ENCODE measurements around the gene GTF3C5. TPM values are rescaled to one million over a fixed set of nuclear protein-coding genes. Genes with fewer than 3 reads are reported as not detected.
"Not testable (repeated sequence)": the region's sequence is repeated elsewhere in the genome, so short reads cannot be mapped to it uniquely, and the experiment has no call there.

GTF3C5 gene
- total and polyA plus RNA-seq, 9 of the 15 experiments (the other 6 are each of a cell fraction or from before 2014, with no cell fraction given): 3.8 to 118 (median 83.7) TPM

DNA sequence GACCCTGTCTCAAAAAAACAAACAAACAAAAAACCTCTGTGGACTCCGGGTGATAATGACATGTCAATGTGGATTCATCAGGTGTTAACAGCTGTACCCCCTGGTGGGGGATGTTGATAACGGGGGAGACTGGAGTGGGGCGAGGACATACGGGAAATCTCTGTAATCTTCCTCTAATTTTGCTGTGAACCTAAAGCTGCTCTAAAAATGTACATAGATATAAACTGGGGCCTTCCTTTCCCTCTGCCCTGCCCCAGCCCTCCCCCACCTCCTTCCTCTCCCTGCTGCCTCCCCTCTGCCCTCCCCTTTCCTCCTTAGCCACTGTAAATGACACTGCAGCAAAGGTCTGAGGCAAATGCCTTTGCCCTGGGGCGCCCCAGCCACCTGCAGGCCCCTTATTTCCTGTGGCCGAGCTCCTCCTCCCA is 29.6 kb downstream of the GTF3C5 start (continued):
- TF ChIP-seq, protein P1, sequence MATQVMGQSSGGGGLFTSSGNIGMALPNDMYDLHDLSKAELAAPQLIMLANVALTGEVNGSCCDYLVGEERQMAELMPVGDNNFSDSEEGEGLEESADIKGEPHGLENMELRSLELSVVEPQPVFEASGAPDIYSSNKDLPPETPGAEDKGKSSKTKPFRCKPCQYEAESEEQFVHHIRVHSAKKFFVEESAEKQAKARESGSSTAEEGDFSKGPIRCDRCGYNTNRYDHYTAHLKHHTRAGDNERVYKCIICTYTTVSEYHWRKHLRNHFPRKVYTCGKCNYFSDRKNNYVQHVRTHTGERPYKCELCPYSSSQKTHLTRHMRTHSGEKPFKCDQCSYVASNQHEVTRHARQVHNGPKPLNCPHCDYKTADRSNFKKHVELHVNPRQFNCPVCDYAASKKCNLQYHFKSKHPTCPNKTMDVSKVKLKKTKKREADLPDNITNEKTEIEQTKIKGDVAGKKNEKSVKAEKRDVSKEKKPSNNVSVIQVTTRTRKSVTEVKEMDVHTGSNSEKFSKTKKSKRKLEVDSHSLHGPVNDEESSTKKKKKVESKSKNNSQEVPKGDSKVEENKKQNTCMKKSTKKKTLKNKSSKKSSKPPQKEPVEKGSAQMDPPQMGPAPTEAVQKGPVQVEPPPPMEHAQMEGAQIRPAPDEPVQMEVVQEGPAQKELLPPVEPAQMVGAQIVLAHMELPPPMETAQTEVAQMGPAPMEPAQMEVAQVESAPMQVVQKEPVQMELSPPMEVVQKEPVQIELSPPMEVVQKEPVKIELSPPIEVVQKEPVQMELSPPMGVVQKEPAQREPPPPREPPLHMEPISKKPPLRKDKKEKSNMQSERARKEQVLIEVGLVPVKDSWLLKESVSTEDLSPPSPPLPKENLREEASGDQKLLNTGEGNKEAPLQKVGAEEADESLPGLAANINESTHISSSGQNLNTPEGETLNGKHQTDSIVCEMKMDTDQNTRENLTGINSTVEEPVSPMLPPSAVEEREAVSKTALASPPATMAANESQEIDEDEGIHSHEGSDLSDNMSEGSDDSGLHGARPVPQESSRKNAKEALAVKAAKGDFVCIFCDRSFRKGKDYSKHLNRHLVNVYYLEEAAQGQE (IDR thresholded peaks at IDR 0.05; ENCODE audit: borderline replicate concordance): no peak
- TF ChIP-seq, protein P1 (CRISPR knock-in tag; IDR thresholded peaks at IDR 0.05; ENCODE audit: low read depth): no peak
- TF ChIP-seq HDAC1 (IDR thresholded peaks at IDR 0.05) (peak in 1 of 2 experiments; percentile 63; a peak in 1 of 4 replicates), CBFA2T2 (conservative IDR thresholded peaks at IDR 0.05) (peak; percentile 67), GTF2A2 (tag; IDR thresholded peaks at IDR 0.05) (no peak), MYNN (IDR thresholded peaks at IDR 0.05) (no peak), MYNN (CRISPR knock-in tag; IDR thresholded peaks at IDR 0.05) (no peak)

DNA sequence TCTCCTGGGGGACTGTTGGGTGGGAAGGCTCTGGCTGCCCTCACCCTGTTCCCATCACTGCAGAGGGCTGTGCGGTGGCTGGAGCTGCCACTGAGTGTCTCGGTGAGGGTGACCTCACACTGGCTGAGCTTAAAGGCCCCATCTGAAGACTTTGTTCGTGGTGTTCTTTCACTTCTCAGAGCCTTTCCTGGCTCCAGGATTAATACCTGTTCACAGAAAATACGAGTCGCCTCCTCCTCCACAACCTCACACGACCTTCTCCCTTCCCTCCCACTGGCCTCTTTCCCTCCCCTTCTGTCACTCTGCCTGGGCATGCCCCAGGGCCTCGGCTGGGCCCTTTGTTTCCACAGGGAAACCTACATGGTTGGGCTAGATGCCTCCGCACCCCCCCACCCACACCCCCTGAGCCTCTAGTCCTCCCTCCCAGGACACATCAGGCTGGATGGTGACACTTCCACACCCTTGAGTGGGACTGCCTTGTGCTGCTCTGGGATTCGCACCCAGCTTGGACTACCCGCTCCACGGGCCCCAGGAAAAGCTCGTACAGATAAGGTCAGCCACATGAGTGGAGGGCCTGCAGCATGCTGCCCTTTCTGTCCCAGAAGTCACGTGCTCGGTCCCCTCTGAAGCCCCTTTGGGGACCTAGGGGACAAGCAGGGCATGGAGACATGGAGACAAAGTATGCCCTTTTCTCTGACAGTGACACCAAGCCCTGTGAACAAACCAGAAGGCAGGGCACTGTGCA is 30.4 kb downstream of the GTF3C5 start:
- peak overlapping the region in 1 of 2 experiments; percentile 52; a peak in 1 of 4 replicates for H3K9ac ChIP-seq (ENCODE audit: insufficient read depth in 1 of 2, low read depth in 2 of 2, low read length in 2 of 2)
- in situ Hi-C loops (cut with MboI); H3K4me2 ChIP-seq (ENCODE audit: insufficient read depth, low read length); CTCF ChIA-PET (ENCODE audit: low intra/inter-chr PET ratio); H3K9me1 ChIP-seq (ENCODE audit: control insufficient read depth, insufficient read depth, low read length); intact Hi-C loops (cut with micrococcal nuclease); H3K27ac ChIP-seq (ENCODE audit: extremely low read depth, low read depth, low read length); H4K20me1 ChIP-seq (replicated peaks; ENCODE audit: control insufficient read depth, insufficient read depth, low read length); H3K27me3 ChIP-seq (ENCODE audit: control insufficient read depth in 2 of 2, insufficient read depth in 2 of 2, low read length in 2 of 2); H2AFZ ChIP-seq (ENCODE audit: low read depth, low read length); BruUV-seq (replicated peaks); H3K4me3 ChIP-seq; FAIRE-seq; H3K9me3 ChIP-seq (replicated peaks; ENCODE audit: control insufficient read depth, insufficient read depth, low read depth, low read length); H3K79me2 ChIP-seq (ENCODE audit: control insufficient read depth, insufficient read depth, low read length): not testable (repeated sequence)
- POLR2A ChIA-PET: interaction anchor here (0.6 kb wide), 1 partner anchor 319 kb away, joined by 3 read pairs; no protein-coding TSS in a partner anchor
- WGBS (ENCODE audit: insufficient coverage, low coverage, missing lambda C conversion rate): 64% methylated on average over 10 of the region's 14 CpGs
- H3K4me1 ChIP-seq (replicated peaks in 1 of 2; ENCODE audit: control insufficient read depth in 2 of 2, insufficient read depth in 2 of 2, low read length in 2 of 2): peaks cover 20 to 59% of the 10 kb centered on the region in 2 experiments
- H3K36me3 ChIP-seq (ENCODE audit: control insufficient read depth, insufficient read depth, low read length): peaks cover 22% of the 10 kb centered on the region; the same call in 2 of the 3 replicates
- ATAC-seq (peak; percentile 22), DNase-seq (ENCODE audit: extremely low read depth in 1 of 4, low spot score in 3 of 4) (peak in 1 of 4 experiments; percentile 11)
